ENCODE data around the gene TRPV6.

TRPV6 gene

GRCh38 chr7:142876991-142877910 is 8.3 kb downstream of the TRPV6 start:
- TF ChIP-seq ZNF8 (CRISPR knock-in tag; IDR thresholded peaks at IDR 0.05) (no peak), PPARA (CRISPR knock-in tag; IDR thresholded peaks at IDR 0.05; ENCODE audit: borderline replicate concordance) (no peak), ZFP30 (CRISPR knock-in tag; IDR thresholded peaks at IDR 0.05) (no peak), SNAI2 (CRISPR knock-in tag; IDR thresholded peaks at IDR 0.05) (no peak), ZFP3 (CRISPR knock-in tag; IDR thresholded peaks at IDR 0.05) (no peak), TSHZ2 (CRISPR knock-in tag; IDR thresholded peaks at IDR 0.05) (no peak), CREB5 (CRISPR knock-in tag; IDR thresholded peaks at IDR 0.05; ENCODE audit: low read depth) (no peak), ARNTL (CRISPR knock-in tag; IDR thresholded peaks at IDR 0.05; ENCODE audit: borderline replicate concordance, low read depth) (no peak), OSR1 (CRISPR knock-in tag; IDR thresholded peaks at IDR 0.05) (no peak), CSRNP3 (CRISPR knock-in tag; IDR thresholded peaks at IDR 0.05) (no peak), POU6F1 (CRISPR knock-in tag; IDR thresholded peaks at IDR 0.05; ENCODE audit: borderline replicate concordance, low read depth) (no peak), BACH2 (CRISPR knock-in tag; IDR thresholded peaks at IDR 0.05; ENCODE audit: borderline replicate concordance) (no peak), ISL1 (CRISPR knock-in tag; IDR thresholded peaks at IDR 0.05) (no peak), ZC3H10 (CRISPR knock-in tag; IDR thresholded peaks at IDR 0.05) (no peak)

GRCh38 chr7:142876236-142876960 is 9.1 kb downstream of the TRPV6 start:
- no peak for TF ChIP-seq SNAI2 (CRISPR knock-in tag; IDR thresholded peaks at IDR 0.05)
- TF ChIP-seq ESRRG (CRISPR knock-in tag; IDR thresholded peaks at IDR 0.05) = no peak
- TF ChIP-seq ZNF70 (CRISPR knock-in tag; IDR thresholded peaks at IDR 0.05) = no peak
- no peak for TF ChIP-seq ZNF8 (CRISPR knock-in tag; IDR thresholded peaks at IDR 0.05)
- no peak for TF ChIP-seq OSR1 (CRISPR knock-in tag; IDR thresholded peaks at IDR 0.05)
- TF ChIP-seq CSDC2 (CRISPR knock-in tag; IDR thresholded peaks at IDR 0.05) = no peak
- TF ChIP-seq ZNF565 (CRISPR knock-in tag; conservative IDR thresholded peaks at IDR 0.05; ENCODE audit: low read depth) = no peak
- no peak for TF ChIP-seq ZFP30 (CRISPR knock-in tag; IDR thresholded peaks at IDR 0.05)
- no peak for TF ChIP-seq ZC3H10 (CRISPR knock-in tag; IDR thresholded peaks at IDR 0.05)
- TF ChIP-seq ISL1 (CRISPR knock-in tag; IDR thresholded peaks at IDR 0.05) = no peak
- TF ChIP-seq ZFP3 (CRISPR knock-in tag; IDR thresholded peaks at IDR 0.05) = no peak
- TF ChIP-seq CSRNP3 (CRISPR knock-in tag; IDR thresholded peaks at IDR 0.05) = no peak
- TF ChIP-seq BACH2 (CRISPR knock-in tag; IDR thresholded peaks at IDR 0.05; ENCODE audit: borderline replicate concordance) = no peak
- no peak for ATAC-seq

More at GRCh38 chr7:142876991-142877910, 8.3 kb downstream of the TRPV6 start:
- no peak for ATAC-seq

GRCh38 chr7:142875456-142875855 is 10.1 kb downstream of the TRPV6 start:
- TF ChIP-seq ZFP30 (CRISPR knock-in tag; IDR thresholded peaks at IDR 0.05) (no peak), ISL1 (CRISPR knock-in tag; IDR thresholded peaks at IDR 0.05) (no peak), ARNTL (CRISPR knock-in tag; IDR thresholded peaks at IDR 0.05; ENCODE audit: borderline replicate concordance, low read depth) (no peak), CSDC2 (CRISPR knock-in tag; IDR thresholded peaks at IDR 0.05) (no peak), ZFP3 (CRISPR knock-in tag; IDR thresholded peaks at IDR 0.05) (no peak), ZC3H10 (CRISPR knock-in tag; IDR thresholded peaks at IDR 0.05) (no peak), POU6F1 (CRISPR knock-in tag; IDR thresholded peaks at IDR 0.05; ENCODE audit: borderline replicate concordance, low read depth) (no peak), ZNF70 (CRISPR knock-in tag; IDR thresholded peaks at IDR 0.05) (no peak), ESRRG (CRISPR knock-in tag; IDR thresholded peaks at IDR 0.05) (no peak), TOX (CRISPR knock-in tag; IDR thresholded peaks at IDR 0.05; ENCODE audit: borderline replicate concordance) (no peak), TCF4 (CRISPR knock-in tag; IDR thresholded peaks at IDR 0.05; ENCODE audit: borderline replicate concordance) (no peak), OSR1 (CRISPR knock-in tag; IDR thresholded peaks at IDR 0.05) (no peak), SNAI2 (CRISPR knock-in tag; IDR thresholded peaks at IDR 0.05) (no peak)
- no peak for ATAC-seq

Measured in SK-N-SH treated with all-trans-retinoic acid at 6 μM for 48 hours (cell line).